Amniotic epithelial cell (primary cell): Measurements from ENCODE around the gene HMOX1.
"Not testable (repeated sequence)": the region's sequence is repeated elsewhere in the genome, so short reads cannot be mapped to it uniquely, and the experiment has no call there.

Source experiments
- DNase-seq: peaks from one replicate; pipeline ENCODE4 v3.0.0-alpha.2; 2010; ENCODE audit warnings: low read depth

Gene HMOX1

DNA sequence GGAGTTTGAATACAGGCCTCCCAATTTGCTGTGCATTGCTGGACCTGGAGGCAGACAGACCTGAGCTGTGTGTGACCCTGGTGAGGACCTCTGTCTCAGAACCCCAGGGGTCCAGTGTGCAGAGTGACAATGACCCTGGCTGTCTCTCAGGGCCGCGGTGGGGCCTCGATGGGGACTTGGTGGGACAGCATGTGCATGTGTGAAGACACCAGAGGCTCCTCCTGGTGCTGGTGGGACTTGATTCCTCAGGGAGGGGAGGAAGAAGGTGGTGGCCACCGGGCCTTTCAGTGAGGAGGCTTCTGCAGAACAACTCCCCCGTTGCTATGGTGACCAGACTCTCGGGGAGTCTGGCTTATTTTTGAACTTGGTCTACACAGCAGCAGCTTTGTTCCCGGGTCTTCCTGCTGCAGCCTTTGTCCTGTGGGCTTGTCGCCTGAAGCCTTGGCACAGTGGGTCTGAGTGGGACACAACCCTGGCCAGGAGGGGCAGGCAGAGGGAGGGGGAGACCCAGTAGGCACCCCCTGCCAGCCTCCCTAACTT is 54.4 kb downstream of the HMOX1 start:
- DNase-seq: no peak

- no peak for DNase-seq
Observed at GRCh38 chr22:35436421-35436820, 55.5 kb downstream of the HMOX1 start.

- no peak for DNase-seq
Observed at GRCh38 chr22:35437049-35437448, 56.2 kb downstream of the HMOX1 start.

DNA sequence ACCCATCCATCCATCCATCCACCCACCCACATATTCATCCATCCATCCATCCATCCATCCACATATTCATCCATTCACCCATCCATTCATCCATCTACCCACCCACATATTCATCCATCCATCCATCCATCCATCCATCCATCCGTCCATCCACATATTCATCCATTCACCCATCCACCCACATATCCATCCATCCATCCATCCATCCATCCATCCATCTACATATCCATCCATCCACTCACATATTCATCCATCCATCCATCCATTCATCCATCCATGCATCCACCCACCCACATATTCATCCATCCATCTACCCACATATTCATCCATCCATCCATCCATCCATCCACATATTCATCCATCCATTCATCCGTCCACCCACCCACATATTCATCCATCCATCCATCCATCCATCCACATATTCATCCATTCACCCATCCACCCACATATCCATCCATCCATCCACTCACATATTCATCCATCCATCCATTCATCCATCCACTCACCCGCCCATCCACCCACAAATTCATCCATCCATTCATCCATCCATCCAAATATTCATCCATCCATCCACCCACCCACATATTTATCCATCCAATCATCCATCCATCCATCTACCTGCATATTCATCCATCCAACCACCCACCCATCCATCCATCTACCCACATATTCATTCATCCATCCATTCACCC is 57.9 kb downstream of the HMOX1 start:
- DNase-seq: not testable (repeated sequence)

DNA sequence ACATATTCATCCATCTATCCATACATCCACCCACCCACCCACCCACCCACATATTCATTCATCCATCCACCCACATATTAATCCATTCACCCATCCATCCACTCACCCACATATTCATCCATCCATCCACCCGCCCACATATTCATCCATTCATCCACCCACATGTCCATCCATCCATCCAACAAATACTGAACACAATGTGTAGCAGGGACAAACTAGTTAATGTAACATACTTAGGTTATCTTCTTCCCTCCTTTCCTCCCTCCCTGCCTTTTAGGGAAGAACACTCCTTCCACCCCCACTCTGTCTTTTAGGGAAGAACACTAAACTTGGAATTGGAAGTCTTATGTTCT is 58.4 kb downstream of the HMOX1 start:
- DNase-seq: no peak

- no peak for DNase-seq
Observed at GRCh38 chr22:35440129-35440528, 59.2 kb downstream of the HMOX1 start.

- no peak for DNase-seq
Observed at GRCh38 chr22:35441489-35442100, 60.7 kb downstream of the HMOX1 start.

DNA sequence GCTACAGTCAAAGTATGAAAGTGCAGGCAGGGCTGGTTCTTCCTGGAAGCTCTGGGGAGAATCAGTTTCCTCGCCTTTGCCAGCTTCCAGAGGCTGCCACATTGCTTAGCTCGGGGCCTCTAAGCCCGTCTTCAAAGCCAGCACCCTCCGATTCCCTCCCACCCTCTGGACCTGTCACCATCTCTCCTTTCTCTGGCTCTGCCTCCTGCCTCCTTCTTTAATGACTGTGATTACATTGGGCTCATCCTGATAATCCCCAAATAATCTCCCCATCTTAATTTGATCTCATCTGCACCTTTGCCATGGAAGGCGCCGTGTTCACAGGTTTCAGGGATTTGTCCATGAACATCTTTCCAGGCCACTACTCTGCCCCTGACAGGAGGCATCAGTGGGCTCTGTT is 61.6 kb downstream of the HMOX1 start:
- no peak for DNase-seq

DNA sequence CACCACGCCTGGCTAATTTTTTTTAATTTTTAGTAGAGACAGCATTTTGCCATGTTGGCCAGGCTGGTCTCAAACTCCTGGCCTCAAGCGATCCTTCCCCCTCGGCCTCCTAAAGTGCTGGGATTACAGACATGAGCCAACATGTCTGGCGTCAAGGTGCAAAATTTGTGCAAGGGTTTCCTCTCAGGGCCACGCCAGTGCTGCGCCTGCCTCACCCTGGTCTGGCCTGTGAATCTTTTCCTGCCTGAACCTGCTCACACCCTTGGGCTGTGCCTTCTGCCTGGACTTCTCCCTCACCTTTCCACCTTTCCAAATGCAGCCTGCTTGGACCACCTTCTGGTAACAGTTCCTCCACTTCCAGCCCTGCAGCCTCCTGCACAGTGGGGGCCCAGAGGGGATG is 62.4 kb downstream of the HMOX1 start:
- DNase-seq: no peak
